NOMO-1 (cell line): ENCODE measurements around the gene CDK14.

Source experiments
- DNase-seq, 2 experiments: peaks; one replicate each; lab custom pipeline; 2025; ENCODE audit not compliant: unreplicated experiment in 2 of 2; lab: John Stamatoyannopoulos, UW

The CDK14 gene

GRCh38 chr7:90832726-90833125 is 236.6 kb downstream of the CDK14 start:
- no peak for DNase-seq

- no peak for DNase-seq
These were observed 237.3 kb downstream of the CDK14 start for GRCh38 chr7:90833443-90833842.

- DNase-seq, result no peak
These were observed 238.7 kb downstream of the CDK14 start for GRCh38 chr7:90834771-90835170.

- DNase-seq, result no peak
These were observed 239.7 kb downstream of the CDK14 start for GRCh38 chr7:90835861-90836260.

- DNase-seq, result no peak
These were observed 240.8 kb downstream of the CDK14 start for GRCh38 chr7:90836937-90837336.

DNA sequence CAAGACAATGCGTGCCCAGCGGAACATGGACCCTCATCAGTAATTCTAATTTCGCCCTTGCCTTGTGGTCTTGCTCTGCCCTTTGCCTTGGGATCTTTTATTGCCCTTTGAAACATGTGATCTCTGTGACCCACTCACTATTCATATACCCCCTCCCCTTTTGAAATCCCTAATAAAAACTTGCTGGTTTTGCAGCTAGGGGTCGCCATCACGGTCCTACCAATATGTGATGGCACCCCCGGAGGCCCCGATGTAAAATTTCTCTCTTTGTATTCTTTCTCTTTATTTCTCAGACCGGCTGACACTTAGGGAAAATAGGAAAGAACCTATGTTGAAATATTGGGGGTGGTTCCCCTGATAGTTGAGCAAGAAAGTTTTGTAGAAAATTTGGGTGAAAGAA is 242.7 kb downstream of the CDK14 start:
- DNase-seq, result no peak

- DNase-seq, result no peak
These were observed 243.2 kb downstream of the CDK14 start for GRCh38 chr7:90839316-90839715.

DNA sequence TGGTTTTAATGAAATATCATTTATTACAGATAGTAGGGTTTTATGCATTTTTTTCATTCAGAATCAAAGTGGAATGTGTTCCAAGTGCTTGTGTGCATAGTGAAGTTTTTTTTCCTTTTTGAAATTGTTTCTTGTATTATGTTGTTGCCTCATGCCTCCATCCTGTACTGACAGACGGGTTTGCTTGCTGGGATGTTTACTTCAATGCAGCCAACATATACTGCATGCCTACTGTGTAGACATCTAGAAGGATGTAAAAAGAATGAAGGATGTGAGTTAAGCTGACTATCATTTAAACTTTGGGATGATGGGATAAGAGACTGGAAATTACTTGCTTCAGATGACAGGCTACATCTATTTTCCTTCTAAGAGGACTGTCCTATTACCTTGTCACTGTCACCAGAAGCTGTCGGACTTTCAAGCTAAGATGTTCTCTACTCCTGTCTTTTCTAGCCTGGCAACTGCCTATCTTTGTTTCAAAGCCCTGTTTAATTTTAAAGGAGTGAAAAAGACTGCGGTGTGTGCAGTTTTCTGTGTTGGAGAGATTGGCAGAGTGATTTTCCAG is 243.7 kb downstream of the CDK14 start:
- DNase-seq, result no peak

GRCh38 chr7:90841759-90842429 is 245.8 kb downstream of the CDK14 start:
- DNase-seq, result no peak

- DNase-seq, result peak in 1 of 2 experiments; percentile 18
These were observed 246.3 kb downstream of the CDK14 start for GRCh38 chr7:90842430-90842788.

GRCh38 chr7:90843472-90843871 is 247.4 kb downstream of the CDK14 start:
- no peak for DNase-seq

DNA sequence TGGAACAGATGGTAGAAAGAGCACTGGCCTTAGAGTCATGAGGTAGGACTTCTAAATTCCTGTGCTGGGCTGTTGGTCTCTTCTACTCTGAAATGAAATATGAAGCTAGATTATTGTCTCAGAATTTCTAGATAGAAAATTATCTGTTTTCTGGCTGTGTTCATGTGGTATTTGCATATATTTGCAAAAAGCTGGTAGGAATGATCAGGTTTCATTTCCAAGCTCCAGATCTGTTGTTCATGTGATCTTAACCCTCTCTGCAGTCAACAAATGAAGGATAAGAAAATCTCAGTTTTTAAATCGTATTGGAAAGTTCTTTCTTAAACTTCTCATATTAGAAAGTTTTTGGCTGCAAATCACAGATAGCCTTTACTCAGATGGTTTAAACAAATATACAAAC is 248.3 kb downstream of the CDK14 start:
- DNase-seq, result no peak

- DNase-seq, result no peak
These were observed 250.1 kb downstream of the CDK14 start for GRCh38 chr7:90846192-90846591.

GRCh38 chr7:90850066-90850465 is 253.9 kb downstream of the CDK14 start:
- DNase-seq, result no peak

GRCh38 chr7:90850471-90850870 is 254.3 kb downstream of the CDK14 start:
- DNase-seq, result no peak

GRCh38 chr7:90853205-90853604 is 257.1 kb downstream of the CDK14 start:
- no peak for DNase-seq

- no peak for DNase-seq
These were observed 260.4 kb downstream of the CDK14 start for GRCh38 chr7:90856351-90857070.

GRCh38 chr7:90857603-90858002 is 261.5 kb downstream of the CDK14 start:
- DNase-seq, result no peak

- DNase-seq, result no peak
These were observed 262.4 kb downstream of the CDK14 start for GRCh38 chr7:90858546-90858945.

DNA sequence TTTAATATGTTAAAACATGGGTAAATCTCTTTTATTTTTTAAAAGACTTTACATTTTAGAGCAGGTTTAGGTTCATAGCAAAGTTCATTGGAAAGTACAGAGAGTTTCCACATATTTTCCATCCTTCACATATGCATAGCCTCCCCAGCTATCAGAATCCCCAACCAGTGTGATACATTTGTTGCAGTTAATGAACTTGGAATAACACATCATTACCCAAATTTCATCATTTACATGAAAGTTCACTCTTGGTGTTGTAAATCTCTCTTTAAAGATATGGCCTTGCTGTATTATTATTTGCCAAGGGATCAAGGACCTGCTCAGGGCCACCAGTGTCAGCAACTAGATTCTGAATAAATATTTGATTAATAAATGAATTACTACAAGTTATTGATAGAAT is 263.4 kb downstream of the CDK14 start:
- no peak for DNase-seq

GRCh38 chr7:90864088-90864487 is 268.0 kb downstream of the CDK14 start:
- DNase-seq, result no peak

GRCh38 chr7:90869335-90869734 is 273.2 kb downstream of the CDK14 start:
- DNase-seq, result no peak
